ENCODE results near the gene SBNO1.

The SBNO1 gene

DNA sequence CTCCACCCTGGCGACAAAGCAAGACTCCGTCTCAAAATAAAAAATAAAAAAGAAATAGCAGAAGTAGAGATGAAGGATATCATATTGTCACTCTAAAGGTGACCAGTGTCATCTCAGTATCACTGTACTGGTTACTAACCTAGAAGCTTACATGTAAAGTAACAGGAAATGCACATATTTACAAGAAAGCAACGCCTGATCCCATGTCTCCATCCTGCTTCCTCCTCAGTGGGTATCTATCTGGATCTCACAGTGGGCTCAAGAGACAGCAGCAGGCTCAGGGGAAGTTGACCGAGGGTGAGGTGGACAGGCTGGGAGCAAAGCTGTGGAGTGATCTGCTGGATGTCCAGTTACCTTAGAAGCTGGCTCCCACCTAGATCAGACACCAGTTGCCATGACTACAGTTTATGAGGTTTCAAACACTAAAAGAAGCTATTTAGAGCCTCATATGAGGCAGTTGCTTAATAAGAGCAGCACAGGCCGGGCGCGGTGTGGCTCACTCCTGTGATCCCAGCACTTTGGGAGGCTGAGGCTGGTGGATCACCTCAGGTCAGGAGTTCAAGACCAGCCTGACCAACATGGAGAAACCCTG lies 120.9 kb downstream of the SBNO1 start:
- no peak for DNase-seq

DNA sequence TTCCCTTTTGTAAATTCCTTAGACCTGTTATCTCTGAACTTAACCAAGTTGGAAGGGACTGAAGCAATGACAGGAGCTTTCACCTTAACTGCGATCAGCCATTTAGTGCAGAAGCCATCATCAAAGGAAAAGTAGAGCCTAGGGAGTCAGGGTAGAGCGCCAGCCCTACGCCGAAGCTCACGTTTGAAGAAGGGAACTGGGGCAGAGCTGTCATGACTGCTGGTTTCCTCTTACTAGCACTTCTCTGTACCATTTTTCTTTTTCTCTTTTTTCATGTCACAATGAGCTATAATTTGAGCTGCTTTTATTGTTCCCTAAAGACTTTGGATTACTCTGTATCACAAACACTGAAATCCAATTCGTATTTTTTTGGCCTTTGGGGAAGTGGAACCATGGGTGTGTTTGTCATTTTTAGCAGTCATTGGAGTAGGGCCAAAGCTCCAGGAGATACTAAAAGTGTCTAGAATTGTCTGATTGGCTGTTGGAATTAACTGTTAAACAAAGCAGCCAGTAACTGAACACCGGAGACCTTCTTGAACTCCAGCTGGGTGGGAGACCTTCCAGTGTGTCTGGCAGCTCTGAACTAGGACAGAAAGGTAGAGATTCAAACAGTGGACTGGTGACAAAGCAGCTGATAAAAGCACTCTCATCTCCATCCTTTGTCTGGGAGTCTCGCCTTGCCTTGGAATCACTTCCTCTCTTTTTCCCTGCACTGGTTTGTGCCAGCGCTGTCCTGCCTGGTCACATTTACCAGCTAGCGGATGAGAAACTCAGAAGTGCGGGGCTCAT lies 122.3 kb downstream of the SBNO1 start:
- no peak for DNase-seq
